GM12878 (cell line): ENCODE measurements around the gene GOLGA8B. TPM values are rescaled to one million over a fixed set of nuclear protein-coding genes. Genes with fewer than 3 reads are reported as not detected.
"Not testable (repeated sequence)": the region's sequence is repeated elsewhere in the genome, so short reads cannot be mapped to it uniquely, and the experiment has no call there.

Source experiments
- ATAC-seq: fragments of 200-7000 bp; cut with Tn5 transposase; 3 replicates; pipeline ENCODE4 v1.9.1; 2020; ENCODE audit warnings: mild to moderate bottlenecking, moderate library complexity
- BruUV-seq: library from RNA; stranded (reverse); fragments of 400-500 nt; replicated peaks from 2 replicates; lab custom pipeline; 2021; lab: Mats Ljungman, UMichigan
- CTCF ChIA-PET: fragments of 300-600 bp; sonication (Branson Sonifier 250); formaldehyde crosslinking; extraction: SDS; loops from one replicate; lab custom pipeline; 2021; ENCODE audit warnings: inconsistent platforms; lab: Yijun Ruan, JAX
- POLR2A ChIA-PET: fragments of 350-600 bp; formaldehyde crosslinking; extraction: SDS; loops from one replicate; lab custom pipeline; 2021; ENCODE audit warnings: inconsistent platforms; lab: Charles Lee
- RAD21 ChIA-PET: fragments of 300-600 bp; sonication (Branson Sonifier 250); formaldehyde crosslinking; loops from one replicate; lab custom pipeline; 2023; ENCODE audit warnings: antibody characterized with exemption; ENCODE audit not compliant: unreplicated experiment; lab: Charles Lee
- SMC1A ChIA-PET: fragments of 300-600 bp; sonication (Branson Sonifier 250); formaldehyde crosslinking; loops from one replicate; lab custom pipeline; 2023; ENCODE audit not compliant: unreplicated experiment, uncharacterized antibody; lab: Charles Lee
- DNase-seq: peaks from one replicate; pipeline ENCODE4 v3.0.0-alpha.2; 2011; ENCODE audit warnings: low read depth, low spot score
- FAIRE-seq: peaks from 3 replicates; lab custom pipeline; 2011; peaks lifted over from hg19 to GRCh38; lab: Jason Lieb, UNC
- H2AFZ ChIP-seq: 2 replicates; pipeline ENCODE4 v1.6.0; 2011; ENCODE audit warnings: low read depth, low read length, control low read depth; ENCODE audit not compliant: control insufficient read depth
- H3K27ac ChIP-seq: 2 replicates; pipeline ENCODE4 v1.5.1; 2011; ENCODE audit warnings: control low read depth; ENCODE audit not compliant: control insufficient read depth, insufficient read depth
- H3K27me3 ChIP-seq, 2 experiments: replicated peaks in 1 of 2; 2 replicates each; pipeline versions ENCODE4 v1.6.0 to v1.6.1; 2011; ENCODE audit warnings: low read length in 1 of 2; ENCODE audit not compliant: control insufficient read depth in 2 of 2, insufficient read depth in 2 of 2
- H3K36me3 ChIP-seq, 2 experiments: 2 replicates each; pipeline ENCODE4 v1.5.1; 2011; ENCODE audit warnings: low read length in 1 of 2; ENCODE audit not compliant: control insufficient read depth in 2 of 2, insufficient read depth in 2 of 2
- H3K4me1 ChIP-seq: 2 replicates; pipeline ENCODE4 v1.6.1; 2011; ENCODE audit warnings: mild to moderate bottlenecking, low read length, moderate library complexity, mixed read lengths; ENCODE audit not compliant: control insufficient read depth, insufficient read depth
- H3K4me2 ChIP-seq: 2 replicates; pipeline ENCODE4 v1.6.0; 2011; ENCODE audit warnings: control low read depth; ENCODE audit not compliant: control insufficient read depth, insufficient read depth
- H3K4me3 ChIP-seq: fragments of 200-600 bp; sonication (generic); 2 replicates; pipeline ENCODE4 v1.5.1; 2016
- H3K79me2 ChIP-seq: 2 replicates; pipeline ENCODE4 v1.6.0; 2011; ENCODE audit warnings: low read length; ENCODE audit not compliant: control insufficient read depth, insufficient read depth
- H3K9ac ChIP-seq: 2 replicates; pipeline ENCODE4 v1.8.0; 2011; ENCODE audit warnings: low read length, control low read depth, mixed read lengths; ENCODE audit not compliant: control insufficient read depth, insufficient read depth
- H3K9me3 ChIP-seq: replicated peaks from 3 replicates; pipeline ENCODE4 v1.5.1; 2011; ENCODE audit warnings: mild to moderate bottlenecking, low read length; ENCODE audit not compliant: control insufficient read depth, insufficient read depth
- H4K20me1 ChIP-seq: 2 replicates; pipeline ENCODE4 v1.6.0; 2011; ENCODE audit not compliant: control insufficient read depth, insufficient read depth
- ATF2 ChIP-seq: IDR thresholded peaks from 2 replicates; pipeline ENCODE4 v1.6.1; 2012; ENCODE audit warnings: low read length, inconsistent platforms
- RAD21 ChIP-seq: IDR thresholded peaks from 2 replicates; pipeline ENCODE4 v1.6.1; 2011; ENCODE audit warnings: mild to moderate bottlenecking, low read depth, low read length, moderate library complexity; ENCODE audit not compliant: insufficient read depth
- SMC3 ChIP-seq: IDR thresholded peaks from 2 replicates; pipeline ENCODE4 v1.6.1; 2011; ENCODE audit warnings: low read length, improper control_type of control experiment, borderline replicate concordance
- WGBS: methylation state at CpG from one replicate; pipeline ENCODE4 v1.1.6; 2016; ENCODE audit warnings: low lambda C conversion rate; ENCODE audit not compliant: insufficient replicate concordance, insufficient coverage; ENCODE audit errors: missing lambda C conversion rate; 5-methylcytosine and 5-hydroxymethylcytosine counted together
- in situ Hi-C: fragments of 300-500 bp; cut with MboI; formaldehyde crosslinking; loops from 9 replicates; pipeline ENCODE4 v1.14.3; 2018; ENCODE audit warnings: mixed read lengths
- intact Hi-C: fragments of 100-400 bp; cut with micrococcal nuclease; formaldehyde crosslinking; loops from one replicate; pipeline ENCODE4 v1.14.2; 2022; ENCODE audit not compliant: unreplicated experiment
- polyA plus RNA-seq, 11 experiments: library from polyadenylated mRNA; depleted of rRNA in 4 of 11; unstranded in 6 of 11; stranded (reverse) in 5 of 11; fragments of >200 nt; fragmentation: Nextera tagmentation in 4 of 11; fragmentation: Illumina TruSeq in 1 of 11; extraction: Ambion mirVana in 4 of 11; extraction: Trizol in 1 of 11; gene quantifications; 1 replicate in 1 of 11; 2 replicates in 10 of 11; pipeline versions ENCODE4 v1.2.1 to v1.2.3, GENCODE V29; 2011 to 2016; ENCODE audit warnings: inconsistent platforms in 2 of 11, missing spikeins in 2 of 11, low read depth in 1 of 11
- total RNA-seq, 4 experiments: library from RNA; depleted of rRNA in 3 of 4; stranded (reverse); fragments of >200 nt in 3 of 4; fragmentation: Illumina TruSeq in 1 of 4; extraction: Trizol in 1 of 4; gene quantifications; 2 replicates each; pipeline versions ENCODE4 v1.2.1 to v1.2.3, GENCODE V29; 2013 to 2021

The GOLGA8B gene
- total and polyA plus RNA-seq, 10 of the 15 experiments (the other 5 are each of a cell fraction or from before 2014, with no cell fraction given), result 18.5 to 302 (median 78.7) TPM

- 0 out of 2 replicates have a peak, but pooled peaks have one; percentile 16 for TF ChIP-seq ATF2
- peak; percentile 90 for TF ChIP-seq SMC3
- peak; percentile 93 for TF ChIP-seq RAD21
These were observed 4.7 kb upstream of the GOLGA8B start (continued) for GRCh38 chr15:34588046-34588674.

- TSS peak; percentile 57 for BruUV-seq
- WGBS, result 61% methylated on average over 4 of the region's 4 CpGs
- FAIRE-seq, DNase-seq, H3K9ac ChIP-seq, H2AFZ ChIP-seq, H4K20me1 ChIP-seq, H3K27me3 ChIP-seq, H3K27ac ChIP-seq, H3K4me3 ChIP-seq, POLR2A ChIA-PET, ATAC-seq, H3K4me1 ChIP-seq, H3K4me2 ChIP-seq, H3K36me3 ChIP-seq, H3K9me3 ChIP-seq, RAD21 ChIA-PET: not testable (repeated sequence)
- intact Hi-C loops (loop anchor here (5.0 to 10.0 kb wide), 5 partner anchors 61 to 521 kb away; partner anchors contain the start of genes EMC7 and PGBD4), in situ Hi-C loops (loop anchor here (25.0 kb wide), 2 partner anchors 349 to 524 kb away; partner anchors contain the start of gene EMC4)
- SMC1A ChIA-PET, result interaction anchor here (1.3 to 1.5 kb wide), 2 partner anchors 218 to 476 kb away, joined by 3 read pairs; no protein-coding TSS in a partner anchor
- H3K79me2 ChIP-seq, result peaks cover 31% of the 10 kb centered on the region
- CTCF ChIA-PET, result interaction anchor here (1.2 kb wide), 1 partner anchor 66 kb away, joined by 4 read pairs; no protein-coding TSS in a partner anchor
These were observed 2.5 kb upstream of the GOLGA8B start for GRCh38 chr15:34585966-34586365.
